Activated CD8-positive, alpha-beta memory T cell treated with anti-CD3 and anti-CD28 coated beads for 1 hour (primary cell): ENCODE results near the gene TK1.

Experiments
- DNase-seq, 2 donors: peaks; one replicate each; pipeline ENCODE4 v3.0.0-alpha.2; 2020; ENCODE audit warnings: low read depth in 1 of 2; ENCODE audit errors: extremely low read depth in 1 of 2

TK1 gene

GRCh38 chr17:78135858-78136500 is 50.9 kb downstream of the TK1 start:
- DNase-seq, result no peak

- no peak for DNase-seq
Observed at GRCh38 chr17:78134899-78135385, 51.9 kb downstream of the TK1 start.

- peak in 1 of 2 donors; percentile 54 for DNase-seq
Observed at GRCh38 chr17:78133971-78134898, 52.6 kb downstream of the TK1 start.

- no peak for DNase-seq
Observed at GRCh38 chr17:78133179-78133951, 53.5 kb downstream of the TK1 start.

GRCh38 chr17:78132767-78133178 is 54.1 kb downstream of the TK1 start:
- DNase-seq, result no peak

GRCh38 chr17:78132084-78132676 is 54.7 kb downstream of the TK1 start:
- peak in 1 of 2 donors; percentile 51 for DNase-seq

GRCh38 chr17:78131172-78132083 is 55.4 kb downstream of the TK1 start:
- DNase-seq, result no peak

GRCh38 chr17:78130437-78131101 is 56.3 kb downstream of the TK1 start, which contains the start of gene TMC8:
TSS of gene TMC8 (plus strand) at chr17:78130771. CDS start at chr17:78131589, 818 bp downstream.
- no peak for DNase-seq

GRCh38 chr17:78130090-78130436 is 56.8 kb downstream of the TK1 start:
- DNase-seq, result no peak

GRCh38 chr17:78129351-78130089 is 57.3 kb downstream of the TK1 start:
- DNase-seq, result no peak

- DNase-seq, result peak in 1 of 2 donors; percentile 56
Observed at GRCh38 chr17:78128551-78129350, 58.1 kb downstream of the TK1 start, which contains the start of gene TMC6. TSS of gene TMC6 (minus strand) at chr17:78128755. CDS start at chr17:78126832, 1,923 bp downstream.

- DNase-seq, result no peak
Observed at GRCh38 chr17:78127888-78128550, 58.8 kb downstream of the TK1 start.

GRCh38 chr17:78127239-78127887 is 59.5 kb downstream of the TK1 start:
- DNase-seq, result no peak

- DNase-seq, result no peak
Observed at GRCh38 chr17:78126895-78127238, 60.0 kb downstream of the TK1 start.

- no peak for DNase-seq
Observed at GRCh38 chr17:78125976-78126894, 60.6 kb downstream of the TK1 start.
